Measurements from ENCODE around the gene NDUFA6.
"Not testable (repeated sequence)": the region's sequence is repeated elsewhere in the genome, so short reads cannot be mapped to it uniquely, and the experiment has no call there.

Gene NDUFA6

GRCh38 chr22:42111798-42112197, 21.2 kb upstream of the NDUFA6 start:
- no peak for DNase-seq

- no peak for DNase-seq
These were observed 18.3 kb upstream of the NDUFA6 start for GRCh38 chr22:42108848-42109247.

DNA sequence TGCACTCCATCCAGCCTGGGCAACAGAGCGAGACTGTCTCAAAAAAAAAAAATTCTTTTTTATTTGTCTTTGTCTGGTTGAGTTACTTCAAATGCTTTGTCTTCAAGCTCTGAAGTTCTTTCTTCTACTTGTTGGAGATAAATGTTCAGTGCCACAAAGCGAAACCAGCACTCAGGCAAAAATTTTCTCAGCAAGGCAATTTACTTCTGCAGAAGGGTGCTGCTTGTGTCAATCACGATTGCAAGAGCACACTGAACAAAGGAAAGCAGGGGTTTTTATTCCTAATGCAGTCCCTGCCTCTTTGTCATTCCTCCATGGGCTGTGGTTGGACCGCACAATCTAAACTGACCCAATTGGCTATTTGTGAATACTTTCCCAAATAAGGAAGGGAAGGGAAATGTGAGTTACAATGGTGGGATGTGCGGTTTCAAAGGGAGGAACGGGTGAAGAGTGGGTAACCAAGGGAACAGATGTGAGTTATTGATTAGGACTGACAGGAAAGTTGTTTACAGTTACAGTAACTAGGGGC, 13.8 kb upstream of the NDUFA6 start:
- DNase-seq = not testable (repeated sequence)

- DNase-seq = no peak
These were observed 10.6 kb upstream of the NDUFA6 start for GRCh38 chr22:42101199-42101598.

DNA sequence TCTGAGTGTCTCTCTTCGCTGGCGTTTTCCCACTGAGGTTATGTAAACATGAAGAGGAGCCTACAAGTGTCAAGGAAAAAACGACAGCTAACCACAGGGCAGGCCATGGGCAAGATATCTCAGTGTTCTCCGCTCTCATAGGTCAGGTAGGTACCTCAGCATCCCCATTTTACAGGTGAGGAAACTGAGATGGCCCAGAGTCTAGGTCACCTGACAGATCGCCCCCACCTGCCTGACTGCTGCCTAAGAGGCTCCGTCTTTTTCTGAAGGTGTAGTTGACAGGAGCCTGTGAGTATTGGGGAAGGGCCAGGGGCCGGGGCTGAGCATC, 847 bp upstream of the NDUFA6 start:
- no peak for DNase-seq

DNA sequence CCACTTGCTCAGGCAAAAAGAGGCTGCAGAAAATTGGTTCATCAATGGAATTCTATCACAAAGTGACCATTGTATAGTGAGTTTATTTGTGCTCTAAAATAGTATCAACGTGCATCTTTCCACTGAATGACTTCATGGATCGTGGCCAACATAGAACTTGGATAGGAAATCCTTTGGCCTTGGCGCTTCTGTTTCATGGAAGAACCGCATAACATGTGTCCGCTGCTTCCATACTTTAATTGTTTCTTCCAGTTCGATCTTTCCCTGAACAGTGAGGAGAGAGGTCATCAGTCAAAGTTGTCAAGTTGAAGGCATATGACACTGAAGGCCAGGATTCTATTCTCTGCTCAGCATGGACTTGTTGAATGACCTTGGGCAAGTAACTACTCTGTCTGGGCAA, 4.5 kb downstream of the NDUFA6 start:
- DNase-seq = no peak

GRCh38 chr22:42084874-42085273, 5.7 kb downstream of the NDUFA6 start:
- no peak for DNase-seq

GRCh38 chr22:42083119-42083518, 7.5 kb downstream of the NDUFA6 start:
- DNase-seq = no peak

GRCh38 chr22:42080287-42080686, 10.3 kb downstream of the NDUFA6 start:
- DNase-seq = peak; percentile 50

DNA sequence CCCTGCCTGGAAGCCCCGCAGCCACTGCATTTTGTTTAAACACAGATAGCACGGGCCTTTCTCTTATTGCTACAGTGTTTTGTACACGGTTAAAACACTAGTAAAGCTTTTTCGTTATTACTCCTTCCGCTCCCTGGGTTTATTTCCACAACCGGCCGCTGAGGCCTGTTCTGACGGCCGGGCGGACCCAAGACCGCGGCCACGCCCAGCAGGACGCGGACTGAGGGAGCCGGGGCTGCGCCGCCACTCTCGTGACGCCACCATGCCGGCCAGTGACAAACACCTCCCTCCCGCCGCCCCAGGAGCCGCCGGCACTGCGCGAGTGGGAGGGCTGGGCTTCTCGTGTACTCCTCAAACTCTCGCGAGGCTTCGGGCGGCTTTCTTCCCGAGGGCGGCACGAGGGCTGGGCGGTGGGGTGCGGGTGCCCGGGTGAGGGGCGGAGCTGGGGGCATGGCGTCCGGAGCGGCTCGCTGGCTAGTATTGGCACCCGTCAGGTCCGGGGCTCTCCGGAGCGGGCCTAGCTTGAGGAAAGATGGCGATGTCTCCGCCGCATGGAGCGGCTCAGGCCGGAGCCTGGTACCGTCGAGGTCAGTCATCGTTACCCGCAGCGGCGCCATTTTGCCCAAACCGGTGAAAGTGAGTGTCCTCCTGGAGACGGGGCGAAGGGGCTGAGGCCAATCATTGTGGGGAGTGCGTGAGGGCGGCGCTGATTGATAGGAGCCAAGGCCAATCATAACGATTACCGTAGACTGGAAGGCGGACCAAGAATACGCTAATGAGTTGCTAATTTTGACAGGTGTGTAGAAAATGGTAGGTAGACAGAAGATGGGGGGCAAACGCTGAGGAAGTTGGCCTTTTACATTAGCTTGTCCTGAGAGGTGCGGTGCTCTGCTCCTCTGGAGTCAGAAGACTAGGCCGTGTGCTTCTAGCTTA, 11.0 kb downstream of the NDUFA6 start, which contains the start of gene SMDT1:
SMDT1 (plus strand) TSS at position 382 of the 933 bp plus-strand sequence; CDS start at position 451, 69 bp downstream.
- peak; percentile 98 for DNase-seq

DNA sequence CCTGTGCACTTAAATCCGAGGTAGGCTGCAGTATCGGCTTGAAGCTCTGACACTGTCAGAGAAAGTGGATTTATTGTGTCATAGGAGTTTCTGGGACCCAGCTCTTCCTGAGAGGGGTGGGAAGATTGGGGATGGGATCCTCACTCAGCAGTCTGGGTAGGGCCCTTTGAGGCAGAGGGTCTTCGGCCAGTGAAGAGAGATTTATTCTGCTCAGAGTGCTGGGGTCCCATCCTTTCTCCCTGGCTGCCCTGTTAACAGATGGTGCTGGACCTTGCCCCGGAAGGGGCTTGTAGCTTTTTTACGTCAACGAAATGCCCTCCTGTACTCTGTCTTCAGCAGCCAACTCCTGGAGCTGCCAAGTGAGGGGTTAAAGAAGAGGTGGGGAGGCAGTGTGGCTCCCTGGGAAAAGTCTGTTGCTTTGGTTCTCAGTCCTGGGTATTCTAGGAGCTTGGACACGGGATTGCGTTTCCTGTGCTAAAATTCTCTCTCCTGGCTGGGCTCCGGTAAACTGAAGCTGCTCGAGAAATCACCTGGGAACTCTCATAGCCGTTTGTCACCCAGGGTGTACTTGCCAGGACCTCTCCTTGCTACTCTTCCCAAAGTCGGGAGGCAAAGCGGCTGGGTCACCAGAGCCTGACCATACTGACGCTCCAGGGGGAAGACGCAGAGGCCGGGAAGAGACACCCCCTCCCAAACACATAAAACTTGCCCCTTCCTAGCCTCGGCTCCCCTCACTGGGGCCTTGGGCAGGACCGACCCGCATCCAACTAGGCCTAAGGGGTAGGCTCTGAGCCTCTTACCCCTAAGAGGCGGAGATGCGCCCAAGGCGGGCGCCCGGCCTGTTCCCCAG, 11.9 kb downstream of the NDUFA6 start:
- peak; percentile 51 for DNase-seq

DNA sequence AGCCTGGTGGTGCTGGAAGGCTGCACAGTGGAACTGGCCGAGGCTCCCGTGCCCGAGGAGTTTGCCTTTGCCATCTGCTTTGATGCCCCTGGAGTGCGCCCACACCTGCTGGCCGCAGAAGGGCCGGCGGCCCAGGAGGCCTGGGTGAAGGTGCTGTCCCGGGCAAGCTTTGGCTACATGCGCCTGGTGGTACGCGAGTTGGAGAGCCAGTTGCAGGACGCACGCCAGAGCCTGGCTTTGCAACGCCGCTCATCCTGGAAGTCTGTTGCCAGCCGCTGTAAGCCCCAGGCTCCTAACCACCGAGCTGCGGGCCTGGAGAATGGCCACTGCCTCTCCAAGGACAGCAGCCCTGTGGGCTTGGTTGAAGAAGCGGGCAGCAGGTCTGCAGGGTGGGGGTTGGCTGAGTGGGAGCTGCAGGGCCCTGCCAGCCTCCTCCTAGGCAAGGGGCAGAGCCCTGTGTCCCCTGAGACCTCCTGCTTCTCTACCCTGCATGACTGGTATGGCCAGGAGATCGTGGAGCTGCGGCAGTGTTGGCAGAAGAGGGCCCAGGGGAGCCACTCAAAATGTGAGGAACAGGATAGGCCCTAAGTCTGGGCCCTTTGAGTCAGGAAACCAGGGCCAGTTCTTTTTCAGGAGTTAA, 13.0 kb downstream of the NDUFA6 start:
- DNase-seq = peak; percentile 50

DNA sequence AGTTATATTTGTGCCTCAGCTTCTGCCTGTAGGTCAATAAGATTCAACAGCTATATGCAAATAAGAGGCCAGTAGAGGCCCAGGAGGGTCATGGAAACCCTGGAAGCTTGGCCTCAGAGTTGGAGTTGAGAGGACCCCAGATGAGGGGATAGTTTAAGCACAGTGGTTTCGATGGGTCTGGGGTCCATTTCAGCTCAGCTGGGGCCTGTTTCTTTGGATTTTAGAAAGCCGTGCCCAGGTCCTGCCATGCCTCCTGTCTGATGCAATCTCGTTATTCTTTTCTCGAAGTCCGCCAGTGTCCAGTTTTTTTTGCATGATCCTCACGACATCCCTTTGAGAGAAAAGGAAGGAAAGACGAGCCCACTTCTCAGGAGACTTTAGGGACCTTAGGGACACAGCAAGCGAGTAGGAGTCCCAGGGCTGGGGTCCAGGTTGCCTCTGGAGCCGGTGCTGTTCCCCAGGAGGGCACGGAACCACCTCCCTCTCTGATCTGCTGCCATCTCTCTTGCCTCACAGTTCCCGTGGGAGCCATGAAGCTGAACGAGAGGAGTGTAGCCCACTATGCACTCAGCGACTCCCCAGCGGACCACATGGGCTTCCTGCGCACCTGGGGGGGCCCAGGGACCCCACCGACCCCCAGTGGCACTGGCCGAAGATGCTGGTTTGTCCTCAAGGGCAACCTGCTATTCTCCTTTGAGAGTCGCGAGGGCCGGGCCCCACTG, 13.6 kb downstream of the NDUFA6 start:
- peak; percentile 50 for DNase-seq

DNA sequence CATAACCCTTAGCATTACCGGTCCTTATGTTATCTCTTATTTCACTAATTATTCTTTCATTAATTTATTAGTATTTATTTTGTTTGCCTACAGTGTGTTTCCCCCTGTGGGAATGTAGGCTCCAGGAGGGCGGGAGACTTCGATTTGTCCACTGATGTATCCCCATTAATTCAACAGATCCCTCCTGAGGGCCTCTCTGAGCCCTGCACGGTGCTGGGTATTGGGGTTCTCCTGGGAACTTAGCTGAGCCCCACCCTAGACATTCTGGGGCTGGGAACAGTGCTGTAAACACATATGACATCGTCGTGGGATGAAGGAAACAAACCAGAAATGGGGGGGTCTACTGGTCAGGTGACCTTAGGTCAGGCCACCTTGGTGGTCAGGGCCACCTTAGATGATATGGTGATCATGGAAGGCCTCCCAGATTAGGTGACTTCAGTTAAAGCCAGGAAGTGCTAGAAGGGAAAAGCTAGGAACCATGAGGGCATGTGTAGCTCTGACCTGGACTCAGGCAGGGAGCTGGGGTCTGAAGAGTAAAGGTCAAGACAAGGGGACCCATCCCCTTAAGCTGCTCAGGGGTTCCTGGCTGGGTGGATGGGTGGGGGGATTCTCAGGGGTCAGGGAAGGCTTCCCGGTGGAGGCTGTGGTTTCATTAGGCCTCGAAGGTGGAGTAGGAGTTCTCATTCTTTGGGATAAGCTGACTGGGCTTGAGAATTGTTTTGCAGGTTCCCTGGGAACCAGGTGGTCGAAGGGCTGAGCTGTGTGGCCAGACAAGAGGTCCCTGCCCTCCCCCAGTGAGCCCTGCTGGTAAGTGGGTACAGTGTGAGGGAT, 15.5 kb downstream of the NDUFA6 start:
- no peak for DNase-seq

DNA sequence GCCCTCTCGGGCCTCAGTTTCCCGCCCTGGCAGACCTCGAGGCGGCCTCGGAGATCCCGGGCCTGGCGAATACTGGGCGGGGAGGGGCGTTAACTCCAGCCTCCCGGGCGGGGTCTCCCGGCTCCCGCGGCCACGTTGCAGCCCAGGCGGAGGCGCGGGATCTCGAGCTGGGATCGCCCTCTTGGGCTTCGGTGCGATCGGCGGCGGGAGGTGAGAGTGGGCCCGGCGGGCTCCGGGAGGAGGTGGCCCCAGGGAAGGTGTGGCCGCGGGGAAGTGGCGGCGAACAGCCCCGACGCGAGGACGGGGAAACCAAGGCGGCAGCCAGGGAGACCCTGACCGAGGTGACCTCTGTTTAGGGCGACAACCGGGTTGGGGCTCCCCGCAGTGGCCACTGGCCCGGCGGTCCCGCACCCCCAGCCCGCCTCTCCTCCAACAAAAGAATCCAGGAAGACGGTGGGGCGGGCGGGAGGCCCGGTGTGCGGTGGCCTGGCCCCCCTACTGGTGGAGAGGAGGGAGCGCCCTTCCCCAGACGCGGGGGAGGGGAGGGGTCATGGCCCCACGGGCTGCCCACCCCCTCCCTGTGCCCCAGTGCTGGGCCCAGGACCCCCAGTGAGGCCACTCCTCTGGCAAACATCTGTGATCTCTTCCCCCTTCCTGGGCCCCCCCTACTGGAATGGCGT, 16.3 kb downstream of the NDUFA6 start, which contains the start of gene PHETA2:
PHETA2 (plus strand) TSS at position 117 of the 680 bp plus-strand sequence. CDS start 3,046 bp downstream, outside the sequence.
- DNase-seq = peak; percentile 79

GRCh38 chr22:42073621-42074041, 16.9 kb downstream of the NDUFA6 start:
- peak; percentile 54 for DNase-seq

DNA sequence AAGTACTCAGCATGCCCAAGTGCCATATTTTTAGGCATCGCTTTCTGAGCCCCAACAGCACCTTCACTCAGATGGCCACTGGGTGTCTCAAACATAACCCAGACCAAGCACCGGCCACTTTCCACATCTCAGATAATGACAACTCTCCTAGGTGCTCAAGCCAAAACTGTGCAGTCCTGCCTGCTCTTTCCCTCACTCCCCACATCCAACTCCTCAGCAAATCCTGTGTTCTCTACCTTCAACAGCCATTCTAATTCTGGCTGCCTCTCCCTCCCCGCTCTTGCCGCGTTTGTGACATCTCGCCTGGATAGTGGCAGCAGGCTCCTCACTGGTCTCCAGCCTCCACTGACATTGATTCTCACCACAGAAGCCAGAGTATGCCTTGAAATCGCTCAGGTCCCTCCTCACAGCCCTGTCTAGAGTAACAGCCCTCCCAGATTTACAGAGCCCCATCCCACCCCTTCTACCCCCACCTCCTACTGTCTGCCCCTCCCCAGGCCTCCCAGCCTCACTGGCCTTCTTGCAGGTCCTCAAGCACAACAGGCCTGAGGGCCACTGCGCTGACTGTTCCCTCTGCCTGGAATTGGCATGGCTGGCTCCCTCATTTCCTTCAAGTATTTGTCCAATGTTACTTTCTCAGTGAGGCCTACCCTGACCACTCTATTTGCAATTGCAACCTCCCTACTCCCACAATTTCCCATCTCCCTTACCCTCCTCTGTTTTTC, 17.8 kb downstream of the NDUFA6 start:
- peak; percentile 52 for DNase-seq

GRCh38 chr22:42071508-42071907, 19.1 kb downstream of the NDUFA6 start:
- peak; percentile 48 for DNase-seq

GRCh38 chr22:42070517-42071422, 19.8 kb downstream of the NDUFA6 start, which contains the start of gene NAGA:
NAGA (minus strand) TSS chr22:42070812; CDS start chr22:42070297, 515 bp downstream.
- DNase-seq = peak; percentile 92
